DOHH2 (cell line): ENCODE results near the gene LSS.

Source experiments
- EZH2phosphoT487 ChIP-seq: fragments of 200-600 bp; sonication (generic); IDR thresholded peaks from 2 replicates; pipeline ENCODE4 v1.6.1; 2017; ENCODE audit warnings: borderline replicate concordance, mild to moderate bottlenecking, antibody characterized with exemption, low read length, moderate library complexity, mixed read lengths
- TF ChIP-seq, protein P1 (sequence below): fragments of 200-600 bp; sonication (generic); IDR thresholded peaks from one replicate; pipeline ENCODE4 v1.5.1; 2014; ENCODE audit warnings: antibody characterized with exemption, mild to moderate bottlenecking, low read depth, low read length; ENCODE audit not compliant: poor library complexity, severe bottlenecking

DNA sequence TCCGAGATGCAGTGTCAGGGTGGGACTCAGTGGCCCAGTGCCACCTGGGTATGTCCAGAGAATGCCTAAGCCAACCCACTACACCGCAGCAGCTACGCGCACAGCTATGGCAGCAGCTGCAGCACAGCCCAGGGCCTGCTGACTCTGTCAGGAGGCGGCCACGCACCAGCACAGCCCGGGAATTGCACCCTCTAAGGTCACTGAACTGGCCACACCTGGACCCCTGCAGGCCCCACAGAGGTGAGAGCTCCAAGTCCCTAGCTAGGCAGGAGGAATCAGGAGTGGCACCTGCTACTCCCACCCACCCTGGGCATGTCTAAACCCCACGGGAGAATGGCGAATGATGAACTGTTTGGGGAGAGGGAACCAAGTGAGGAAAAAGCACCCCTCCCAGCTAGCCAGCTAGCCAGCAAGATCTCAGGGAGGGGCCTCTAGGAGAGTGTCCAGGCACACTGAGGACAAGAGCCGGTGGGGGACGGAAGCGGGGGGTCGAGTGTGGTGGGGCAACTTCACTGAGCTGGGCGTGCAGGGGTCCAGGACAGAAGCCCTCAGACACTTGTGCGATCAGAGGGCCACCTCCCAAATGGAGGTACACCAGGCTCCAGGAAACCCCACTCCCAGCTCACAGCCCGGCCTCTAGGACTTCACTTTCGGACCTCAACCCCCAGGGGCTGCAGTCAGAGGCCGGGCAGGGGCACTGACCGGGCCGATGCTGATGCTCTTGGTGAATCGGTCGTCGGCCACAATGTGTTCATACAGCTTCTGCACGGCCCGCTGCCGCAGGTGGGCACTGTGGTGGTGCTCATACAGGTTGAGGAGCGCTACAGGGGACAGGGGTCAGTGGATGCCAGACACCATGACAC lies 13.9 kb downstream of the LSS start:
- TF ChIP-seq, protein P1, sequence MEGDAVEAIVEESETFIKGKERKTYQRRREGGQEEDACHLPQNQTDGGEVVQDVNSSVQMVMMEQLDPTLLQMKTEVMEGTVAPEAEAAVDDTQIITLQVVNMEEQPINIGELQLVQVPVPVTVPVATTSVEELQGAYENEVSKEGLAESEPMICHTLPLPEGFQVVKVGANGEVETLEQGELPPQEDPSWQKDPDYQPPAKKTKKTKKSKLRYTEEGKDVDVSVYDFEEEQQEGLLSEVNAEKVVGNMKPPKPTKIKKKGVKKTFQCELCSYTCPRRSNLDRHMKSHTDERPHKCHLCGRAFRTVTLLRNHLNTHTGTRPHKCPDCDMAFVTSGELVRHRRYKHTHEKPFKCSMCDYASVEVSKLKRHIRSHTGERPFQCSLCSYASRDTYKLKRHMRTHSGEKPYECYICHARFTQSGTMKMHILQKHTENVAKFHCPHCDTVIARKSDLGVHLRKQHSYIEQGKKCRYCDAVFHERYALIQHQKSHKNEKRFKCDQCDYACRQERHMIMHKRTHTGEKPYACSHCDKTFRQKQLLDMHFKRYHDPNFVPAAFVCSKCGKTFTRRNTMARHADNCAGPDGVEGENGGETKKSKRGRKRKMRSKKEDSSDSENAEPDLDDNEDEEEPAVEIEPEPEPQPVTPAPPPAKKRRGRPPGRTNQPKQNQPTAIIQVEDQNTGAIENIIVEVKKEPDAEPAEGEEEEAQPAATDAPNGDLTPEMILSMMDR, result no peak
- TF ChIP-seq EZH2phosphoT487, result no peak
